NOMO-1 (cell line): ENCODE measurements around the gene ZNF366.
A peak's percentile ranks its signal among the peaks of the same experiment; 100 is the strongest.

Experiments
- DNase-seq, 2 experiments: peaks; one replicate each; lab custom pipeline; 2025; ENCODE audit not compliant: unreplicated experiment in 2 of 2; lab: John Stamatoyannopoulos, UW

The ZNF366 gene

GRCh38 chr5:72519111-72519510, 11.9 kb upstream of the ZNF366 start:
- no peak for DNase-seq

- peak; percentile 86 to 89 for DNase-seq
These were observed 10.9 kb upstream of the ZNF366 start for GRCh38 chr5:72518001-72518683.

GRCh38 chr5:72516916-72517315, 9.7 kb upstream of the ZNF366 start:
- no peak for DNase-seq

- DNase-seq = no peak
These were observed 8.0 kb upstream of the ZNF366 start for GRCh38 chr5:72515211-72515610.

- DNase-seq = no peak
These were observed 5.3 kb upstream of the ZNF366 start for GRCh38 chr5:72512593-72512860.

- peak in 1 of 2 experiments; percentile 49 for DNase-seq
These were observed 4.8 kb upstream of the ZNF366 start for GRCh38 chr5:72511774-72512592.

- DNase-seq = peak in 1 of 2 experiments; percentile 49
These were observed 4.2 kb upstream of the ZNF366 start for GRCh38 chr5:72511366-72511765.

GRCh38 chr5:72510610-72511181, 3.5 kb upstream of the ZNF366 start:
- DNase-seq = peak; percentile 79 to 81

GRCh38 chr5:72509401-72509800, 2.2 kb upstream of the ZNF366 start:
- DNase-seq = no peak

- peak; percentile 73 to 91 for DNase-seq
These were observed 1.3 kb upstream of the ZNF366 start for GRCh38 chr5:72508241-72509170.

- DNase-seq = no peak
These were observed 663 bp upstream of the ZNF366 start for GRCh38 chr5:72507907-72508238.

- DNase-seq = no peak
These were observed 1.1 kb downstream of the ZNF366 start for GRCh38 chr5:72506158-72506549.

- peak; percentile 73 to 77 for DNase-seq
These were observed 1.6 kb downstream of the ZNF366 start for GRCh38 chr5:72505539-72506157.

- no peak for DNase-seq
These were observed 2.2 kb downstream of the ZNF366 start for GRCh38 chr5:72505016-72505415.

- peak; percentile 29 to 71 for DNase-seq
These were observed 3.2 kb downstream of the ZNF366 start for GRCh38 chr5:72503888-72504491.

- no peak for DNase-seq
These were observed 5.7 kb downstream of the ZNF366 start for GRCh38 chr5:72501488-72501887.

GRCh38 chr5:72499730-72500129, 7.5 kb downstream of the ZNF366 start:
- DNase-seq = no peak

GRCh38 chr5:72499090-72499489, 8.1 kb downstream of the ZNF366 start:
- no peak for DNase-seq

GRCh38 chr5:72498284-72498683, 8.9 kb downstream of the ZNF366 start:
- DNase-seq = no peak

GRCh38 chr5:72497823-72498222, 9.4 kb downstream of the ZNF366 start:
- DNase-seq = no peak
